Activated naive CD8-positive, alpha-beta T cell treated with anti-CD3 and anti-CD28 coated beads, Interleukin-2, amount 50 U/mL, for 24 hours (primary cell): Measurements from ENCODE around the gene ADISSP.

Experiments
- ATAC-seq: fragments of 150-1000 bp; cut with Tn5 transposase; one replicate; pipeline ENCODE4 v1.10.0; 2021
- DNase-seq: peaks from one replicate; pipeline ENCODE4 v3.0.0; 2021
- H3K27ac Mint-ChIP-seq: one replicate; pipeline ENCODE4 v1.8.0; 2021; ENCODE audit warnings: mild to moderate bottlenecking, mixed read lengths
- H3K27me3 Mint-ChIP-seq: one replicate; pipeline ENCODE4 v1.8.0; 2021; ENCODE audit warnings: mixed read lengths
- H3K36me3 Mint-ChIP-seq: one replicate; pipeline ENCODE4 v1.8.0; 2021; ENCODE audit warnings: low read depth, mixed read lengths
- H3K4me1 Mint-ChIP-seq: one replicate; pipeline ENCODE4 v1.8.0; 2021; ENCODE audit warnings: mixed read lengths
- H3K4me3 Mint-ChIP-seq: one replicate; pipeline ENCODE4 v1.8.0; 2021; ENCODE audit warnings: mild to moderate bottlenecking, moderate library complexity, mixed read lengths
- H3K9me3 Mint-ChIP-seq: one replicate; pipeline ENCODE4 v1.8.0; 2021; ENCODE audit warnings: mixed read lengths

The ADISSP gene

GRCh38 chr20:3767427-3768341 is at the start of gene ADISSP:
ADISSP (minus strand) TSS chr20:3767753; CDS start chr20:3760100, 7,653 bp downstream.
- Mint-ChIP-seq H3K36me3 (no peaks in the 10 kb centered on the region), H3K4me3 (peak within 1 kb of the TSS; percentile 88), H3K27me3 (no peaks in the 10 kb centered on the region), H3K4me1 (peaks cover 27% of the 10 kb centered on the region), H3K27ac (peak within 1 kb of the TSS; percentile 89), H3K9me3 (no peaks in the 10 kb centered on the region)
- DNase-seq (peak; percentile 98), ATAC-seq (peak; percentile 94)

- no peaks in the 10 kb centered on the region for H3K36me3 Mint-ChIP-seq
- H3K27me3 Mint-ChIP-seq, result no peaks in the 10 kb centered on the region
- no peak overlapping the region for H3K4me3 Mint-ChIP-seq
- peaks cover 69% of the 10 kb centered on the region for H3K4me1 Mint-ChIP-seq
- peak overlapping the region; percentile 36 for H3K27ac Mint-ChIP-seq
- no peak for DNase-seq
- peak; percentile 13 for ATAC-seq
- H3K9me3 Mint-ChIP-seq, result no peaks in the 10 kb centered on the region
Measured at GRCh38 chr20:3815703-3816315, 48.3 kb upstream of the ADISSP start.

- ATAC-seq (no peak), DNase-seq (no peak)
- Mint-ChIP-seq H3K27ac (no peak overlapping the region), H3K9me3 (no peaks in the 10 kb centered on the region), H3K36me3 (no peaks in the 10 kb centered on the region), H3K4me3 (no peak overlapping the region), H3K27me3 (no peaks in the 10 kb centered on the region), H3K4me1 (peaks cover 74% of the 10 kb centered on the region)
Measured at GRCh38 chr20:3814928-3815495, 47.5 kb upstream of the ADISSP start.

- ATAC-seq (peak; percentile 26), DNase-seq (peak; percentile 42)
- no peaks in the 10 kb centered on the region for H3K9me3 Mint-ChIP-seq
Measured at GRCh38 chr20:3813848-3814581, 46.5 kb upstream of the ADISSP start.

GRCh38 chr20:3812975-3813847 is 45.7 kb upstream of the ADISSP start:
- Mint-ChIP-seq H3K27me3 (no peaks in the 10 kb centered on the region), H3K4me3 (no peak overlapping the region), H3K4me1 (peaks cover 67% of the 10 kb centered on the region), H3K36me3 (no peaks in the 10 kb centered on the region), H3K27ac (peak overlapping the region; percentile 50), H3K9me3 (no peaks in the 10 kb centered on the region)
- DNase-seq (no peak), ATAC-seq (no peak)

More at GRCh38 chr20:3813848-3814581, 46.5 kb upstream of the ADISSP start:
- Mint-ChIP-seq H3K27me3 (no peaks in the 10 kb centered on the region), H3K4me3 (no peak overlapping the region), H3K36me3 (no peaks in the 10 kb centered on the region), H3K4me1 (peaks cover 66% of the 10 kb centered on the region), H3K27ac (peak overlapping the region; percentile 50)

- no peak for ATAC-seq
- Mint-ChIP-seq H3K4me3 (no peak overlapping the region), H3K4me1 (peaks cover 74% of the 10 kb centered on the region)
Measured at GRCh38 chr20:3812259-3812681, 44.7 kb upstream of the ADISSP start.

GRCh38 chr20:3811467-3812258 is 44.1 kb upstream of the ADISSP start:
- Mint-ChIP-seq H3K27ac (peak overlapping the region; percentile 95), H3K27me3 (no peaks in the 10 kb centered on the region), H3K4me3 (peak overlapping the region; percentile 71), H3K9me3 (no peaks in the 10 kb centered on the region), H3K4me1 (peaks cover 79% of the 10 kb centered on the region), H3K36me3 (no peaks in the 10 kb centered on the region)
- DNase-seq (peak; percentile 89), ATAC-seq (peak; percentile 90)

More at GRCh38 chr20:3812259-3812681, 44.7 kb upstream of the ADISSP start:
- DNase-seq, result no peak
- no peaks in the 10 kb centered on the region for H3K36me3 Mint-ChIP-seq
- no peaks in the 10 kb centered on the region for H3K9me3 Mint-ChIP-seq
- no peaks in the 10 kb centered on the region for H3K27me3 Mint-ChIP-seq
- H3K27ac Mint-ChIP-seq, result peak overlapping the region; percentile 95

- DNase-seq (no peak), ATAC-seq (no peak)
- no peaks in the 10 kb centered on the region for H3K9me3 Mint-ChIP-seq
- peaks cover 20% of the 10 kb centered on the region for H3K36me3 Mint-ChIP-seq
- H3K27ac Mint-ChIP-seq, result no peak overlapping the region
- no peak overlapping the region for H3K4me3 Mint-ChIP-seq
- no peaks in the 10 kb centered on the region for H3K27me3 Mint-ChIP-seq
- peaks cover 64% of the 10 kb centered on the region for H3K4me1 Mint-ChIP-seq
Measured at GRCh38 chr20:3808544-3808943, 41.0 kb upstream of the ADISSP start.

- H3K4me3 Mint-ChIP-seq, result no peak overlapping the region
- DNase-seq (no peak), ATAC-seq (no peak)
- H3K27ac Mint-ChIP-seq, result no peak overlapping the region
- no peaks in the 10 kb centered on the region for H3K9me3 Mint-ChIP-seq
- peaks cover 31% of the 10 kb centered on the region for H3K36me3 Mint-ChIP-seq
- peaks cover 50% of the 10 kb centered on the region for H3K4me1 Mint-ChIP-seq
- no peaks in the 10 kb centered on the region for H3K27me3 Mint-ChIP-seq
Measured at GRCh38 chr20:3804781-3805180, 37.2 kb upstream of the ADISSP start.

- Mint-ChIP-seq H3K36me3 (peaks cover 31% of the 10 kb centered on the region), H3K9me3 (no peaks in the 10 kb centered on the region), H3K4me3 (no peak overlapping the region), H3K27me3 (no peaks in the 10 kb centered on the region), H3K4me1 (peaks cover 55% of the 10 kb centered on the region), H3K27ac (no peak overlapping the region)
- no peak for ATAC-seq
- no peak for DNase-seq
Measured at GRCh38 chr20:3804254-3804751, 36.8 kb upstream of the ADISSP start.

GRCh38 chr20:3803854-3804253 is 36.3 kb upstream of the ADISSP start:
- ATAC-seq (no peak), DNase-seq (no peak)
- Mint-ChIP-seq H3K36me3 (peaks cover 32% of the 10 kb centered on the region), H3K27me3 (no peaks in the 10 kb centered on the region), H3K4me3 (no peak overlapping the region), H3K4me1 (peaks cover 59% of the 10 kb centered on the region), H3K9me3 (no peaks in the 10 kb centered on the region), H3K27ac (no peak overlapping the region)

- no peak for ATAC-seq
- DNase-seq, result no peak
- no peak overlapping the region for H3K27ac Mint-ChIP-seq
- H3K27me3 Mint-ChIP-seq, result no peaks in the 10 kb centered on the region
- H3K9me3 Mint-ChIP-seq, result no peaks in the 10 kb centered on the region
- H3K36me3 Mint-ChIP-seq, result peaks cover 38% of the 10 kb centered on the region
- peaks cover 61% of the 10 kb centered on the region for H3K4me1 Mint-ChIP-seq
- no peak overlapping the region for H3K4me3 Mint-ChIP-seq
Measured at GRCh38 chr20:3803289-3803688, 35.7 kb upstream of the ADISSP start.
